HG03064 (cell line): ENCODE data around the gene KIR2DL4.
"Not testable (repeated sequence)": the region's sequence is repeated elsewhere in the genome, so short reads cannot be mapped to it uniquely, and the experiment has no call there.

Experiments
- ATAC-seq: cut with Tn5 transposase; IDR thresholded peaks from one replicate; pipeline ENCODE4 v1.9.1; 2021; ENCODE audit warnings: low read depth; ENCODE audit not compliant: unreplicated experiment

The KIR2DL4 gene

DNA sequence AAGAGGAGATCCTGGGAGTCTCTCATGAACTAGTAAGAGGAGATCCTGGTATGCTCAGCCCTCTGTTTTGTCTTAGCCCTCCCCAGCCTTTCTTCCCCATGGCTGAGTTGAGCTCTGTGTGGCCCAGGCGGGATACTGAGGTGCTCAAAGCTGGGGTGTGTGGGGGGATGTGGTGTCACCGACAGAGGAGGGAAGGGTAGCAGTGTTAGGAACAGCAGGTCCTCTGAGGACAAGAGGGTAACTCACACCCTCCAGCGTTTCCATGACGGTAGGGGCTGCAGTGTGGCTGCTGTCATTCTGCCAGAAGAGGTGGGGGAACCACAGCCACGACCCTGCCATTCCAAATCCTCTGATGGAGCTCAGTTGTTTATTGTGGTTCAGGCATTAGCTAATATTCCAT, 691 bp downstream of the KIR2DL4 start:
- ATAC-seq = no peak

DNA sequence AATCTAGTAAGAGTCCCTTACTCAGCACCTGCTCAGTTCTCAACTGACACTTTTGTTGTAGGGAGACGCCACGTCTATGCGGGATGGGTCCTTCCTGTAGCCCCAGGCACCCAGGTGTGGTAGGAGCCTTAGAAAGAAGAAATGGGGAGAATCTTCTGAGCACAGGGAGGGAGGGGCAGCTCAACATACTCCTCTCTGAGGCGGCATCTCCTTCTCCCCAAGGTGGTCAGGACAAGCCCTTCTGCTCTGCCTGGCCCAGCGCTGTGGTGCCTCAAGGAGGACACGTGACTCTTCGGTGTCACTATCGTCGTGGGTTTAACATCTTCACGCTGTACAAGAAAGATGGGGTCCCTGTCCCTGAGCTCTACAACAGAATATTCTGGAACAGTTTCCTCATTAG, 1.2 kb downstream of the KIR2DL4 start:
- ATAC-seq = no peak

DNA sequence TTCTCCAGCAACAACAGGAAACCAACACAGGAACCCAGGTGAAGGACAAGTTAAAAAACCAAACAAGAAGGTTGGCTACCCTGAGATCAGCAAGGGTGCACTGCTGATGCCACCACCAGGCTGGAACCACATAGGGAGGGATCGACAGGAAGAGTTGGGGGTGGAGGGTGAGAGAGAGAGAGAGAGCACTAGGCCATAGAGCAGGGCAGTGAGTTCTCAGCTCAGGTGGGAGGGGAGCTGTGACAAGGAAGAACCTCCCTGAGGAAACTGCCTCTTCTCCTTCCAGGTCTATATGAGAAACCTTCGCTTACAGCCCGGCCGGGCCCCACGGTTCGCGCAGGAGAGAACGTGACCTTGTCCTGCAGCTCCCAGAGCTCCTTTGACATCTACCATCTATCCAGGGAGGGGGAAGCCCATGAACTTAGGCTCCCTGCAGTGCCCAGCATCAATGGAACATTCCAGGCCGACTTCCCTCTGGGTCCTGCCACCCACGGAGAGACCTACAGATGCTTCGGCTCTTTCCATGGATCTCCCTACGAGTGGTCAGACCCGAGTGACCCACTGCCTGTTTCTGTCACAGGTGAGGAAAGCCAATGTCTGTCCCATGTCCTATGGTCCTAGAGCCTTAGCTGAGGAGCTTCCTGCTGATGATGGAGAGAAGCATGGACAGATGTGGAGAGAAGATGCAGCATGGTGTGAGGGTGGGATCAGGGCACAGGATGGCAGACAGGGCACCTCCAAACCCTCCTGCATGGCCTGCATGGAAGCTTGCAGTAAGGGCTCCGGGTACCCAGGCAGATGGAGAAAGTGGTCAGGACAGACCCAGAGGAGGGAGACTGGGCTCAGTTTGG, 2.5 kb downstream of the KIR2DL4 start:
- no peak for ATAC-seq

DNA sequence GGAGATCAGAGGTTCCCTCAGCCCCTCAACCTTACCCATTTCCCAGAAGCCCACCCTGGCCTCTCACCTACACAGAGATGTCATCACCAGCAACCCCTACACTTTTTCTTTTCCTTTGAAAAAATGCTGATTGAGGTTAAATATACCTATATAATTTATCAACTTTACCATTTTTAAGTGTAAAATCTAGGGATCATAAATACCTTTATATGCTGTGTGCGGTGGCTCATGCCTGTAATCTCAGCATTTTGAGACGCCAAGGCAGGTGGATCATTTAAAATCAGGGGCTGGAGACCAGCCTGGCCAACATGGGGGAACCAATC, 3.1 kb downstream of the KIR2DL4 start:
- no peak for ATAC-seq

DNA sequence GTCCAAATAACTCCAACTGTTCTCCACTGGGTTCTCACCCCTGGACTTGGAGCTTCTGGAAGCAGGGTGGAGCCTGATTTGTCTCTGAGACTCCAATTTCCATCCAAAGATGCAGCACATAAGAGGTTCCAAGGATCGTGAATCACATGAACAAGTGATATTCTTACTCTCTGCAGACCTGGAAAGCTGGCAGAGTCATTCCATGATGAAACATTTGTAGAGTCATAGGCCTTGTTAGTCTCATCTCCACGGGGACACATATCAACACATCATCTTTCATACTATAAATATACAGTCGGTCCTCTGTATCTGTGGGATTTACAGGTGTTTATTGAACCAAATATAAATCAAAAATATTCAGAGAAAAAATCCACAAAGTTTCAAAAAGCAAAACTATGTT, 11.2 kb downstream of the KIR2DL4 start:
- not testable (repeated sequence) for ATAC-seq

DNA sequence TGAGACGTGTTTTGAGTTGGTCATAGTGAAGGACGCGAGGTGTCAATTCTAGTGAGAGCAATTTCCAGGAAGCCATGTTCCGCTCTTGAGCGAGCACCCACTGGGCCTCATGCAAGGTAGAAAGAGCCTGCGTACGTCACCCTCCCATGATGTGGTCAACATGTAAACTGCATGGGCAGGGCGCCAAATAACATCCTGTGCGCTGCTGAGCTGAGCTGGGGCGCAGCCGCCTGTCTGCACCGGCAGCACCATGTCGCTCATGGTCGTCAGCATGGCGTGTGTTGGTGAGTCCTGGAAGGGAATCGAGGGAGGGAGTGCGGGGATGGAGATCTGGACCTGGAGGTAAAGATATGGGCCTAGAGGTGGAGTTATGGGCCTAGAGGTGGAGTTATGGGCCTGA, 12.8 kb downstream of the KIR2DL4 start, which contains the start of gene KIR3DL1:
TSS of gene KIR3DL1 (plus strand) at position 218 of the 400 bp plus-strand sequence.
- ATAC-seq = not testable (repeated sequence)

DNA sequence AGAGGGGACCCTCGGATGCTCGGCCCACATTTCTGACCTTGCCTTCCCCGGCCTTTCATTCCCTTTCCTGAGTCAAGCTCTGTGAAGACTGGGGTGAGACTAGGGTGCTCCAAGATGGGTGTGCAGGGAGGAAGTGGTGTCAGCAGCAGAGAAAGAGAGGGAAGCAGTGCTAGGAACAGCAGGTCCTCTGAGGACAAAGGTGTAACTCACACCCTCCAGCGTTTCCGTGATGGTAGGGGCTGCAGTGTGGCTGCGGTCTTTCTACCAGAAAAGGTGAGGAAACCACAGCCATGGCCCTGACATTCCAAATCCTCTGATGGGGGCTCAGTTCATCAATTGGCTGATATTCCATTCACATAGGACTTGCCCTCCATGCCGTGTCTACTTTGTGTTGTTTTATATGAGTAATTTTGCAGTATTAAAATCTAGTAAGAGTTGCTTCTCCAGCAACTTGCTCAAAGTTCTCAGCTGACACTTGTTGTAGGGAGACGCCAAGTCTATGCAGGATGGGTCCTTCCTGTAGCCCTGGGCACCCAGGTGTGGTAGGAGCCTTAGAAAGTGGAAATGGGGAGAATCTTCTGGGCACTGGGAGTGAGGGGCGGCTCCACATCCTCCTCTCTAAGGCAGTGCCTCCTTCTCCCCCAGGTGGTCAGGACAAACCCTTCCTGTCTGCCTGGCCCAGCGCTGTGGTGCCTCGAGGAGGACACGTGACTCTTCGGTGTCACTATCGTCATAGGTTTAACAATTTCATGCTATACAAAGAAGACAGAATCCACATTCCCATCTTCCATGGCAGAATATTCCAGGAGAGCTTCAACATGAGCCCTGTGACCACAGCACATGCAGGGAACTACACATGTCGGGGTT, 14.5 kb downstream of the KIR2DL4 start:
- ATAC-seq = no peak

DNA sequence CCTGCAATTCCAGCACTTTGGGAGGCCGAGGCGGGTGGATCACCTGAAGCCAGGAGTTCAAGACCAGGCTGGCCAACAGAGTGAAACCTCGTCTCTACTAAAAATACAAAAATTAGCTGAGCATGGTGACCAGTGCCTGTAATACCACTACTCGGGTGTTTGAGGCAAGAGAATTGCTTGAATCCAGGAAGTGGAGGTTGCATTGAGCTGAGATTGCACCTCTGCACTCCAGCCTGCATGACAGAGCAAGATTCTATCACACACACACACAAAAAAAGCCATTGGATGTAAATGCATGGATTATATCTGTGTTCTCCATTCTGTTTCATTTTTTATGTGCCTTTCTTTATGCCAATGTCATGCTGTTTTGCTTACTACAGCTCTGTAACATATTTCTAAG, 21.0 kb downstream of the KIR2DL4 start:
- ATAC-seq = not testable (repeated sequence)

DNA sequence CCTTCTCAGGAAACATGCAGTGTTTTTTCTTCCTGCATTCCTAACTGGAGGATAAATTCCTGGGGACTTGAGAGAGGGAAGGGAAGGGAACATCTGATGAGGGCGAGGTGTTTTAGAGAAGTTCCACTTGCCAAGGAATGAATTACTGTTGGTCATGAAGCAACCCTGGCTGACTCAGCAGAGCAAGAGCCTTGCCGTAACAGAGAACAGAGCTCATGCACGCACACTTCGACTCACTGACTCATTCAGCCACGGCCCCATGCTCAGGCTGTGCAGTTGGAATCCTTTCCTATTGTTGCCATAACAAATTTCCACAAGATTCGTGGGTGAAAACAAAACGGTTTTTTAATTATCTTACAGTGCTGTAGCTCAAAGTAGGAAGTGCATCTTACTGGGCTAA, 21.9 kb downstream of the KIR2DL4 start:
- ATAC-seq = not testable (repeated sequence)

DNA sequence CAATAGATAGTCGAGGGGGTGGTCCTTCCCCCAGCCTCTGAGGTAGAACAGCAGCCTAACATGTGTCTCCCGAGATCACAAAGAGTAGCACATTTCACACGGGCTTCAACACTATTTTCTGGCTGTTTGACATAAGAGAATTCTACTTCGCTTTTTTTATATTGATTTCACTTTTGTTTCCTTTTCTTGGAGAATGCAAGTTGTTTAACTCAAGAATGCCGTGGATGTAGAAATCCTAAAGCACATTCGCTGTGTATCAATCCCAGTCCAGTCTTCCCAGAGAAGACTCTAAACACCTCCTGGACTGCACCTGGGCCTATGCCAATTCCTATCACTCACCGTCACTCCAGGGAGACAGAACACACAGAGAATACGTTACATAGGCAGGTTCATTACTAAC, 24.7 kb downstream of the KIR2DL4 start:
- not testable (repeated sequence) for ATAC-seq

DNA sequence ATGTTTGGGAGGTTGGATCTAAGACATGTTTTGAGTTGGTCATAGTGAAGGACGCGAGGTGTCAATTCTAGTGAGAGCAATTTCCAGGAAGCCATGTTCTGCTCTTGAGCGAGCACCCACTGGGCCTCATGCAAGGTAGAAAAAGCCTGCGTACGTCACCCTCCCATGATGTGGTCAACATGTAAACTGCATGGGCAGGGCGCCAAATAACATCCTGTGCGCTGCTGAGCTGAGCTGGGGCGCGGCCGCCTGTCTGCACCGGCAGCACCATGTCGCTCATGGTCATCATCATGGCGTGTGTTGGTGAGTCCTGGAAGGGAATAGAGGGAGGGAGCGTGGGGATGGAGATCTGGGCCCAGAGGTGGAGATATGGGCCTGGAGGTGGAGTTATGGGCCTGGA, 29.1 kb downstream of the KIR2DL4 start, which contains the start of gene KIR2DS4:
TSS of gene KIR2DS4 (plus strand) at position 181 of the 400 bp plus-strand sequence.
- ATAC-seq = not testable (repeated sequence)

DNA sequence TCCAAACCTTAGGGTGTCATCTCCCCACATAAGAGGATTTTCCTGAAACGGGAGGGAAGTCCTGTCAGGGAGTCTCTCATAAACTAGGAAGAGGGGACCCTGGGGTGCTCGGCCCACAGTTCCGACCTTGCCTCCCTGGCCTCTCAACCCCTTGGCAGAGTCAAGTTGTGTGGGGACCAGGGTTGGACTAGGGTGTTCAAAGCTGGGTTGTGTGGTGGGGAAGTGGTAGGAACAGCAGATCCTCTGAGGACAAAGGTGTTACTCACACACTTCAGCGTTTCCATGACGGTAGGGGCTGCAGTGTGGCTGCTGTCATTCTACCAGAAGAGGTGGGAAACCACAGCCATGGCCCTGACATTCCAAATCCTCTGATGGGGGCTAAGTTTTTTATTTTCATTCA, 31.7 kb downstream of the KIR2DL4 start:
- ATAC-seq = not testable (repeated sequence)

DNA sequence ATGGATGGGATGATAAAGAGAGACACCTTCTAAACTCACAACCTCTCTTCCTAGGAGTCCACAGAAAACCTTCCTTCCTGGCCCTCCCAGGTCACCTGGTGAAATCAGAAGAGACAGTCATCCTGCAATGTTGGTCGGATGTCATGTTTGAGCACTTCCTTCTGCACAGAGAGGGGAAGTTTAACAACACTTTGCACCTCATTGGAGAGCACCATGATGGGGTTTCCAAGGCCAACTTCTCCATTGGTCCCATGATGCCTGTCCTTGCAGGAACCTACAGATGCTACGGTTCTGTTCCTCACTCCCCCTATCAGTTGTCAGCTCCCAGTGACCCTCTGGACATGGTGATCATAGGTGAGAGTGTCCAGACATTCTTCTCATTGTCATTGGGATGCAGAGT, 34.1 kb downstream of the KIR2DL4 start:
- ATAC-seq = not testable (repeated sequence)

DNA sequence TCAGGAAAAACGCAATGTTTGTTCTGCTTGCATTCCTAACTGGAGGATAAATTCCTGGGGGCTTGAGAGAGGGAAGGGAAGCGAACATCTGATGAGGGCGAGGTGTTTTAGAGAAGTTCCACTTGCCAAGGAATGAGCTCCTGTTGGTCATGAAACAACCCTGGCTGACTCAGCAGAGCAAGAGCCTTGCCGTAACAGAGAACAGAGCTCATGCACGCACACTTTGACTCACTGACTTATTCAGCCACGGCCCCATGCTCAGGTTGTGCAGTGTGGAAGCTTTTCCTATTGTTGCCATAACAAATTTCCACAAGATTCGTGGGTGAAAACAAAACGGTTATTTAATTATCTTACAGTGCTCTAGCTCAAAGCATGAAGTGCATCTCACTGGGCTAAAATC, 39.8 kb downstream of the KIR2DL4 start:
- ATAC-seq = not testable (repeated sequence)

DNA sequence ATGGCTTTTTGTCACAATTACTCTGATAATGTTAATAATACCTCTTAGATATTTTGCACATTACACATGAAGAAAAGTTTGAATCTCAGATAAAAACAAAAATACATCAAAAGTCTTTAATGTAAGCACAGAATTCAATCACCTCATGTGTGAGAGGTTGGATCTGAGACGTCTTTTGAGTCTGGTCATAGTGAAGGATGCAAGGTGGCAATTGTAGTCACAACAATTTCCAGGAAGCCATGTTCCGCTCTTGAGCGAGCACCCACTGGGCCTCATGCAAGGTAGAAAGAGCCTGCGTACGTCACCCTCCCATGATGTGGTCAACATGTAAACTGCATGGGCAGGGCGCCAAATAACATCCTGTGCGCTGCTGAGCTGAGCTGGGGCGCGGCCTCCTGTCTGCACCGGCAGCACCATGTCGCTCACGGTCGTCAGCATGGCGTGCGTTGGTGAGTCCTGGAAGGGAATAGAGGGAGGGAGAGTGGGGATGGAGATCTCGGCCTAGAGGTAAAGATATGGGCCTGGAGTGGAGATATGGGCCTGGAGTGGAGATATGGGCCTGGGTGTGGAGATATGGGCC, 46.7 kb downstream of the KIR2DL4 start, which contains the start of gene KIR3DL2:
TSS of gene KIR3DL2 (plus strand) at position 383 of the 580 bp plus-strand sequence. CDS start at position 416, 33 bp downstream.
- ATAC-seq = not testable (repeated sequence)

DNA sequence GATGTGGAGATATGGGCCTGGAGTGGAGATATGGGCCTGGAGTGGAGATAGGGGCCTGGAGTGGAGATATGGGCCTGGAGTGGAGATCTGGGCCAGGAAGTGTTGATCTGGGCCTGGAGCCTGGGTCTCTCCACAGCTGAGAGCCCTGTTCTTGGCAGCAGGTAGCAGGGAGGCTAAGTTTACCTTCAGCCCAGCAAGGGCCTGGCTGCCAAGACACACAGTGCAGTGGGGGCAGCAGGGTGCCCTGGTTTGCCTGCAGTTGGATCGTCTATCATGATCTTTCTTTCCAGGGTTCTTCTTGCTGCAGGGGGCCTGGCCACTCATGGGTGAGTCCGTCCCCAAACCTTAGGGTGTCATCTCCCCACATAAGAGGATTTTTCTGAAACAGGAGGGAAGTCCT, 47.5 kb downstream of the KIR2DL4 start:
- ATAC-seq = no peak

DNA sequence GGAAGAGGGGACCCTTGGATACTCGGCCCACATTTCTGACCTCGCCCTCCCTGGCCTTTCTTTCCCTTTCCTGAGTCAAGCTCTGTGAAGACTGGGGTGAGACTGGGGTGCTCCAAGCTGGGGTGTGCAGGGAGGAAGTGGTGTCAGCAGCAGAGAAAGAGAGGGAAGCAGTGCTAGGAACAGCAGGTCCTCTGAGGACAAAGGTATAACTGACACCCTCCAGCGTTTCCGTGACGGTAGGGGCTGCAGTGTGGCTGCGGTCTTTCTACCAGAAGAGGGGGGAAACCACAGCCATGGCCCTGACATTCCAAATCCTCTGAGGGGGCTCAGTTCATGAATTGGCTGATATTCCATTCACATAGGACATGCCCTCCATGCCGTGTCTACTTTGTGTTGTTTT, 47.9 kb downstream of the KIR2DL4 start:
- ATAC-seq = no peak

DNA sequence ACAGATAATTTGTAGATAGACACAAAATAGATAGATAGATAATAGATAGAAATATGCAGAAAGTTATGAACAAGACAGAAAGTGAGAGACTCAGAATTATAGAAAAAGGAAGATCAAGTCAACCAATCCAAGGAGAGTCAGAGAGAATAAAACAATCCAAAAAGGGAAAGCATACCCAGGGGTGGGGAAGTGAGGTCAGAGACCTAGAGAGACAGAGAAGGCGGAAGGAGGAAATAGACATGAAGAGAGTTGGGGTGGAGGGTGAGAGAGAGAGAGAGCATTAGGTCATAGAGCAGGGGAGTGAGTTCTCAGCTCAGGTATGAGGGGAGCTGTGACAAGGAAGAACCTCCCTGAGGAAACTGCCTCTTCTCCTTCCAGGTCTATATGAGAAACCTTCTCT, 51.8 kb downstream of the KIR2DL4 start:
- not testable (repeated sequence) for ATAC-seq

DNA sequence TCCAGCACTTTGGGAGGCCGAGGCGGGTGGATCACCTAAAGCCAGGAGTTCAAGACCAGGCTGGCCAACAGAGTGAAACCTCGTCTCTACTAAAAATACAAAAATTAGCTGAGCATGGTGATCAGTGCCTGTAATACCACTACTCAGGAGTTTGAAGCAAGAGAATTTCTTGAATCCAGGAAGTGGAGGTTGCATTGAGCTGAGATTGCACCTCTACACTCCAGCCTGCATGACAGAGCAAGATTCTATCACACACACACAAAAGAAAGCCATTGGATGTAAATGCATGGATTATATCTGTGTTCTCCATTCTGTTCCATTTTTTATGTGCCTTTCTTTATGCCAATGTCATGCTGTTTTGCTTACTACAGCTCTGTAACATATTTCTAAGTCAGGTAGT, 55.1 kb downstream of the KIR2DL4 start:
- ATAC-seq = not testable (repeated sequence)

DNA sequence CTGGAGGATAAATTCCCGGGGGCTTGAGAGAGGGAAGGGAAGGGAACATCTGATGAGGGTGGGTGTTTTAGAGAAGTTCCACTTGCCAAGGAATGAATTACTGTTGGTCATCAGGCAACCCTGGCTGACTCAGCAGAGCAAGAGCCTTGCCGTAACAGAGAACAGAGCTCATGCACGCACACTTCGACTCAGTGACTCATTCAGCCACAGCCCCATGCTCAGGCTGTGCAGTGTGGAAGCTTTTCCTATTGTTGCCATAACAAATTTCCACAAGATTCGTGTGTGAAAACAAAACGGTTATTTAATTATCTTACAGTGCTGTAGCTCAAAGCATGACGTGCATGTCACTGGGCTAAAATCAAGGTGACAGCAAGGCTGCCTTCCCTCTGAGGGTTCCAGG, 56.0 kb downstream of the KIR2DL4 start:
- not testable (repeated sequence) for ATAC-seq

DNA sequence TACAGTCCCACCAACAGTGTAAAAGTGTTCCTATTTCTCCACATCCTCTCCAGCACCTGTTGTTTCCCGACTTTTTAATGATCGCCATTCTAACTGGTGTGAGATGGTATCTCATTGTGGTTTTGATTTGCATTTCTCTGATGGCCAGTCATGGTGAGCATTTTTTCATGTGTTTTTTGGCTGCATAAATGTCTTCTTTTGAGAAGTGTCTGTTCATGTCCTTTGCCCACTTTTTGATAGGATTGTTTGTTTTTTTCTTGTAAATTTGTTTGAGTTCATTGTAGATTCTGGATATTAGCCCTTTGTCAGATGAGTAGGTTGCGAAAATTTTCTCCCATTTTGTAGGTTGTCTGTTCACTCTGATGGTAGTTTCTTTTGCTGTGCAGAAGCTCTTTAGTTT, 60.0 kb downstream of the KIR2DL4 start:
- not testable (repeated sequence) for ATAC-seq
